GM12878 (cell line): ENCODE data around the gene MACROD2.

Source experiments
- FOXM1 ChIP-seq: IDR thresholded peaks from 2 replicates; pipeline ENCODE4 v1.6.1; 2012; ENCODE audit warnings: low read depth, mild to moderate bottlenecking, inconsistent platforms, low read length, moderate library complexity
- HCFC1 ChIP-seq: fragments of 150-350 bp; IDR thresholded peaks from 2 replicates; pipeline ENCODE4 v1.6.1; 2014; ENCODE audit warnings: low read length
- POLR2AphosphoS2 ChIP-seq: IDR thresholded peaks from 2 replicates; pipeline ENCODE4 v1.6.1; 2011; ENCODE audit warnings: low read depth, mild to moderate bottlenecking, low read length, improper control_type of control experiment, moderate library complexity
- SUZ12 ChIP-seq: fragments of 200-600 bp; sonication (generic); IDR thresholded peaks from one replicate; pipeline ENCODE4 v1.6.1; 2018; ENCODE audit warnings: antibody characterized with exemption, mild to moderate bottlenecking; ENCODE audit not compliant: unreplicated experiment

- TF ChIP-seq FOXM1 (no peak), SUZ12 (no peak), HCFC1 (no peak), POLR2AphosphoS2 (no peak)
Observed at GRCh38 chr20:14717134-14717999, 722.1 kb downstream of the MACROD2 start.
